Cardiac muscle cell (in vitro differentiated cells and primary cell): ENCODE measurements around the gene AOPEP. TPM values are rescaled to one million over a fixed set of nuclear protein-coding genes. Genes with fewer than 3 reads are reported as not detected.

Source experiments
- DNase-seq, 2 donors: peaks; one replicate each; pipeline versions ENCODE4 v3.0.0 to v3.0.0-alpha.2; 2010 to 2017; ENCODE audit warnings: low read depth in 1 of 2, low spot score in 1 of 2
- H3K27ac ChIP-seq: fragments of 200-600 bp; sonication (generic); 2 replicates; pipeline ENCODE4 v1.5.1; 2016
- H3K27me3 ChIP-seq: fragments of 200-600 bp; sonication (generic); 2 replicates; pipeline ENCODE4 v1.6.0; 2016; ENCODE audit warnings: control low read depth
- H3K36me3 ChIP-seq: fragments of 200-600 bp; sonication (generic); 2 replicates; pipeline ENCODE4 v1.5.1; 2016; ENCODE audit warnings: control low read depth
- H3K4me1 ChIP-seq: fragments of 200-600 bp; sonication (generic); 2 replicates; pipeline ENCODE4 v1.8.1; 2017; ENCODE audit warnings: low read depth, mild to moderate bottlenecking, mixed run types
- H3K4me3 ChIP-seq: fragments of 200-600 bp; sonication (generic); 2 replicates; pipeline ENCODE4 v1.5.1; 2016; ENCODE audit warnings: mild to moderate bottlenecking
- H3K9me3 ChIP-seq: fragments of 200-600 bp; sonication (generic); 2 replicates; pipeline ENCODE4 v1.5.1; 2017; ENCODE audit warnings: low read depth, mild to moderate bottlenecking, control low read depth
- polyA plus RNA-seq: library from polyadenylated mRNA; unstranded; fragments of >200 nt; fragmentation: Nextera tagmentation; extraction: Ambion mirVana; gene quantifications from 2 replicates; pipeline ENCODE4 v1.2.1, GENCODE V29; 2016
- total RNA-seq: library from RNA; depleted of rRNA; stranded (reverse); fragments of >200 nt; gene quantifications from 2 replicates; pipeline ENCODE4 v1.2.3, GENCODE V29; 2016
- TF ChIP-seq, protein P1 (sequence below): IDR thresholded peaks from 2 replicates; pipeline ENCODE4 v1.5.1; 2012; ENCODE audit warnings: low read depth, mild to moderate bottlenecking, low read length

Gene AOPEP
- total and polyA plus RNA-seq, 2 experiments from 2014 or later: 46.8 to 88.7 TPM

DNA sequence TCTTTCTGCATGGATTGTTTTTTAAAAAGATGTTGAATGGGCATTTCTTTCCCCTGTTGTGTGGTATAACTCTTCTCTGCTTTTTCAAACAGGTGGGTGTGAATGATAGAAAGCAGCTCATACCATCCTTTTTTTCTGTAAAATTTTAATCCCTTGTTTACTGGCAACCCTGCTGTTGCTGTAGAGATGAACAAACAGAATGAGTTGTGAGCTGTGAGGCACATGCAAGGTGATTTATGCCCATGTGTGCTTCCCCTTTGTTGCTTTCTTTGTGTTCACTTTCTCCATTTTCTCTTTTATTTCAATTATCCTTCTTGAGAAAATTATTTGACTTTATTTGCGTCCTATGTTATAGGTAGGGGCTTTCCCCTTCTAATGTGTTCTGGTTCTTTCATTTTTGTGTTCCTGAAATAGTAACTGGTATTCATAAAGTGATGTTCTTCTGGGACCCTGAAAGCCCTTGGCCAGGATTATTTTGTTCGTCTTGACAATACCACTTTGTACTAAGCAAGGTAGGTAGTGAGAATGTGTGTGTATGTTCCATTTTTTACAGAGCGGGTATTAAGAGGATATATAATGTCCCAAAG lies 79.9 kb downstream of the AOPEP start:
- DNase-seq: no peak
- no peaks in the 10 kb centered on the region for H3K27me3 ChIP-seq
- no peaks in the 10 kb centered on the region for H3K36me3 ChIP-seq
- no peaks in the 10 kb centered on the region for H3K9me3 ChIP-seq
- no peak overlapping the region for H3K4me3 ChIP-seq
- H3K27ac ChIP-seq: no peak overlapping the region
- TF ChIP-seq, protein P1, sequence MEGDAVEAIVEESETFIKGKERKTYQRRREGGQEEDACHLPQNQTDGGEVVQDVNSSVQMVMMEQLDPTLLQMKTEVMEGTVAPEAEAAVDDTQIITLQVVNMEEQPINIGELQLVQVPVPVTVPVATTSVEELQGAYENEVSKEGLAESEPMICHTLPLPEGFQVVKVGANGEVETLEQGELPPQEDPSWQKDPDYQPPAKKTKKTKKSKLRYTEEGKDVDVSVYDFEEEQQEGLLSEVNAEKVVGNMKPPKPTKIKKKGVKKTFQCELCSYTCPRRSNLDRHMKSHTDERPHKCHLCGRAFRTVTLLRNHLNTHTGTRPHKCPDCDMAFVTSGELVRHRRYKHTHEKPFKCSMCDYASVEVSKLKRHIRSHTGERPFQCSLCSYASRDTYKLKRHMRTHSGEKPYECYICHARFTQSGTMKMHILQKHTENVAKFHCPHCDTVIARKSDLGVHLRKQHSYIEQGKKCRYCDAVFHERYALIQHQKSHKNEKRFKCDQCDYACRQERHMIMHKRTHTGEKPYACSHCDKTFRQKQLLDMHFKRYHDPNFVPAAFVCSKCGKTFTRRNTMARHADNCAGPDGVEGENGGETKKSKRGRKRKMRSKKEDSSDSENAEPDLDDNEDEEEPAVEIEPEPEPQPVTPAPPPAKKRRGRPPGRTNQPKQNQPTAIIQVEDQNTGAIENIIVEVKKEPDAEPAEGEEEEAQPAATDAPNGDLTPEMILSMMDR: no peak
- no peaks in the 10 kb centered on the region for H3K4me1 ChIP-seq

DNA sequence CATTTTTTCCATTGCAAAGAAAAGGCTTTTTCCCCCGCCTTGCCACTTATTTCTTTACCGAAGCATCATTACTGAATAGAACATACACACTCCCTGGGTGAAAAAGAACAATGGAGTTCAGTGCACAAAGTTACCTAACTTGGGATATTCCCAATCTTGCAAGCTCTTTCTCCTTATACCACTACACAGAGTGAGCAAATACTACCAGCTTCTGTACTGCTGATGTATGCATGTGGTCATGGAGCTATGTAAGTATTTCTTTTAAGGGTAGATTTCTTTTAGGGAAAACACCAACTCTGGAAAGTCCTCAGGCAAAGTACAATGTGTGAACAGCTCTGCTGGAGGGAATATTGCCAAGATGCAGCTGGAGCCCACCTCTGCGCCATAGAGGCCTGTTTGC lies 81.1 kb downstream of the AOPEP start:
- H3K4me1 ChIP-seq: no peaks in the 10 kb centered on the region
- no peak for DNase-seq
- TF ChIP-seq, protein P1: no peak
- H3K27me3 ChIP-seq: no peaks in the 10 kb centered on the region
- H3K4me3 ChIP-seq: no peak overlapping the region
- no peak overlapping the region for H3K27ac ChIP-seq
- H3K9me3 ChIP-seq: no peaks in the 10 kb centered on the region
- no peaks in the 10 kb centered on the region for H3K36me3 ChIP-seq

DNA sequence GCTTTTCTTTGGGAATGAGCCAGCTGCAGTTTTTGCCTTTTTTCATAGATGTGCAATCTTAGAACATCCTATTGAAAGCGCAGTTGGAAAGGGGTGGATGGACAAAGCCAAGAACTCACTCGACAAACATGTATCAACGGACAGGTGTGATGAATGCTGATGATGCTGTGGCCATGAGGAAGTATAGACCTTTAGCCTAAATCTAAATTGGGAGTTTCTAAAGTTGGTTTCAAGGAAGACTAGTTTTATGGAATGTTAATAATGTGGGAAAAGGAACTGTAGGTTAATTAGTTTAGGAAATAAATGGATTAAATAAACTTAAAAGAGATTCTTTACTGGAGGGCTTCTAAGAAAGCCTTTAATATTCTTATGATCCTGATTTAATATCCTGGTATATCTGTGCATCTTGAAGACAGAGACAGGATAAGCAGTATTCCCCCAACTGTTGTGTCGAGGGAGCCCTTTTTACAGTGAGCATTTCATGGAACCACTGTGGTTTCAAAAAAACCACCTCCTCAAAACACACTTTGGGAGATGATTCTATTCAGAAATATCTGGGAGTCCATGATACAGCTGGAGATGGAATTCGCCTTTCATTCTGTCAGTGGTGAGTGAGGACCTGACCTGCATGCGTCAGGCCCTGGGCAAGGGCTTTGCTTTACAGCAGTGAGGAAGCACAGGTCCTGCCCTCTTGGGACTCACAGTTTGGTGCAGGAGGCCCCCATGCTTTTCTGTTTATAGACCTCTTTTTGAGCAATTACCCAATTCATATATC lies 82.6 kb downstream of the AOPEP start:
- DNase-seq: no peak

DNA sequence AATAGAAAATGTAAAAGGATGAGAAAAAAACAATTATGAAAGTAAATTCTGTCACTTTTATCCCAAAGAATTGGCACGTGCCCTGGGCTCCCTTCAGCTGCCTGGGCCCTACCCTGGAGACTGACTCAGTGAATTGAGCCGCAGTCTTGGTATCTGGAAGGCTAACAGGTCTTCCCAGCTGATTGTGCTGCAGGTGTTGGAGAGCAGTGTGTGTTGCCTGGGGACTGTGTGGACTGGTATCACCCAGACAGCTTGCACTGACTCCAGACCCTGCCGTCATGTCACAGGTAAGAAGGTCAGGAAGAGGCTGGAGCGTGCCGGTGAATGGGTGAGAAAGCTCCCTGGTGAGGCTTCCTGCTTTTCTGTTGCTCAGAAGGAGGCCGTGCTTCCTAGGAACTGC lies 83.3 kb downstream of the AOPEP start:
- TF ChIP-seq, protein P1: no peak
- no peaks in the 10 kb centered on the region for H3K27me3 ChIP-seq
- no peaks in the 10 kb centered on the region for H3K36me3 ChIP-seq
- peaks cover 3% of the 10 kb centered on the region for H3K4me1 ChIP-seq
- no peak for DNase-seq
- H3K4me3 ChIP-seq: no peak overlapping the region
- no peak overlapping the region for H3K27ac ChIP-seq
- no peaks in the 10 kb centered on the region for H3K9me3 ChIP-seq

More for the DNA sequence above, 82.6 kb downstream of the AOPEP start:
- H3K4me3 ChIP-seq: no peak overlapping the region
- no peak overlapping the region for H3K27ac ChIP-seq
- H3K27me3 ChIP-seq: no peaks in the 10 kb centered on the region
- H3K9me3 ChIP-seq: no peaks in the 10 kb centered on the region
- no peaks in the 10 kb centered on the region for H3K36me3 ChIP-seq
- H3K4me1 ChIP-seq: peaks cover 3% of the 10 kb centered on the region
- TF ChIP-seq, protein P1: no peak

DNA sequence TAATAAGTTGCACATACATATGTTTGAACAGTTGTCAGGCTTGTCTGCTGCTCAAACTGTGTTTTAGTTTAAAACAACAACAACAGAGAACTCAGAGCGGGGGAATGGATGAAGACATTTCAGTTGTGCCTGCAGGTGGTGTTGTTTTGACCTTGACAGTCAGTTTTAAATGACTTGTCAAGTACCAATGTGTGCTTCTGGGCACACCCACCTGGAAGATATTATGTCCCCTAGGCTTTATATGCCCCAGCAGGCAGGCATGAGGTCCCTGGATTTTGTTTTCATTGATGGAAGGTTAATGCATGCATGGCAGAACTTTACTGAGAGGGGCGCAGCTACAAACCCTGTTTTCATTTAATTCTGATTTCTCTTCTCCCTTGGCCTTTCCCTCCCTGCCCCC lies 84.6 kb downstream of the AOPEP start:
- no peak overlapping the region for H3K4me3 ChIP-seq
- no peak overlapping the region for H3K27ac ChIP-seq
- no peaks in the 10 kb centered on the region for H3K36me3 ChIP-seq
- H3K9me3 ChIP-seq: no peaks in the 10 kb centered on the region
- peaks cover 3% of the 10 kb centered on the region for H3K4me1 ChIP-seq
- TF ChIP-seq, protein P1: no peak
- H3K27me3 ChIP-seq: no peaks in the 10 kb centered on the region
- no peak for DNase-seq
